Heart left ventricle (tissue), 16 donors: ENCODE measurements around the gene AMPD3. TPM values are rescaled to one million over a fixed set of nuclear protein-coding genes. Genes with fewer than 3 reads are reported as not detected.

ENCODE experiments used
- ATAC-seq, 4 donors: fragments of 200-7000 bp; cut with Tn5 transposase; one replicate each; pipeline ENCODE4 v1.9.1; 2020 to 2022; ENCODE audit warnings: moderate library complexity in 4 of 4, mild to moderate bottlenecking in 3 of 4, moderate number of reproducible peaks in 1 of 4
- DNase-seq, 5 donors: peaks; one replicate each; pipeline ENCODE4 v3.0.0-alpha.2; 2020
- H3K27ac ChIP-seq, 12 donors: fragments of 200-600 bp; sonication (generic) in 4 of 12; one replicate each; pipeline versions ENCODE4 v1.5.0 to v1.8.0; 2016 to 2022; ENCODE audit warnings: mild to moderate bottlenecking in 2 of 12
- H3K27me3 ChIP-seq, 9 donors: fragments of 200-600 bp; sonication (generic) in 2 of 9; one replicate each; pipeline versions ENCODE4 v1.5.1 to v1.8.0; 2016 to 2022; ENCODE audit warnings: mild to moderate bottlenecking in 3 of 9
- H3K36me3 ChIP-seq, 9 donors: fragments of 200-600 bp; sonication (generic) in 2 of 9; one replicate each; pipeline versions ENCODE4 v1.5.0 to v1.8.0; 2018 to 2022; ENCODE audit warnings: mild to moderate bottlenecking in 2 of 9
- H3K4me1 ChIP-seq, 12 donors: fragments of 200-600 bp; sonication (generic) in 4 of 12; one replicate each; pipeline versions ENCODE4 v1.5.0 to v1.8.0; 2016 to 2022; ENCODE audit warnings: mild to moderate bottlenecking in 3 of 12
- H3K4me3 ChIP-seq, 12 donors: fragments of 200-600 bp; sonication (generic) in 4 of 12; one replicate each; pipeline versions ENCODE4 v1.5.0 to v1.8.0; 2017 to 2022; ENCODE audit warnings: mild to moderate bottlenecking in 9 of 12, moderate library complexity in 4 of 12
- H3K9me3 ChIP-seq, 12 donors: fragments of 200-600 bp; sonication (generic) in 4 of 12; one replicate each; pipeline versions ENCODE4 v1.5.0 to v1.8.0; 2016 to 2022; ENCODE audit warnings: mild to moderate bottlenecking in 1 of 12
- CTCF ChIP-seq, 12 donors: fragments of 200-600 bp; sonication (generic) in 4 of 12; IDR thresholded peaks; one replicate each; pipeline versions ENCODE4 v1.5.0 to v1.8.0; 2018 to 2022; ENCODE audit warnings: antibody characterized with exemption in 12 of 12, mild to moderate bottlenecking in 5 of 12
- POLR2A ChIP-seq, 2 donors: fragments of 450-650 bp; IDR thresholded peaks; one replicate each; pipeline ENCODE4 v1.6.1; 2017; ENCODE audit warnings: antibody characterized with exemption in 2 of 2, mild to moderate bottlenecking in 2 of 2, moderate library complexity in 2 of 2
- WGBS, 4 donors: extraction: QIAGEN DNeasy Blood & Tissue Kit in 2 of 4; methylation state at CpG; one replicate each; pipeline versions ENCODE4 v1.1.5 to v1.1.7; 2013 to 2018; 5-methylcytosine and 5-hydroxymethylcytosine counted together
- intact Hi-C, 10 donors: fragments of 100-400 bp; cut with DNase I; formaldehyde crosslinking; loops; one replicate each; pipeline versions ENCODE4 v1.11.1 to v1.14.2; 2022
- polyA plus RNA-seq, 2 donors: library from polyadenylated mRNA; stranded (reverse); fragments of 200-250 nt; gene quantifications; one replicate each; pipeline ENCODE4 v1.2.3, GENCODE V29; 2013
- total RNA-seq, 9 donors: library from RNA; depleted of rRNA in 2 of 9; stranded (reverse); fragments of >200 nt in 2 of 9; fragmentation: NEBNext Ultra II Directional in 3 of 9; extraction: Animal tissue kit (Norgen Biotek cat#: 25700) in 3 of 9; gene quantifications; one replicate each; pipeline versions ENCODE4 v1.1.0 to v1.2.4, GENCODE V29; 2016 to 2023
- donor health status: ischemic (EF 13 %, LVEDD 7.1; RV severe dilation, severe dysfunction).
- donor health status: healthy with polysubstance abuse.
- donor health status: DM: no; HTN: yes; CAD: no.
- donor health status: DM: no; HTN: no; CAD: no.
- donor health status: ischemic (EF 25% LVEDD 6.9; RV normal size, moderate dysfunction).
- donor health status: ischemic (EF 25% LVEDD 5.7; RV mildly dilated, moderate dysfunction).
- donor health status: healthy.
- donor health status: DM: yes; HTN: yes; CAD: no.
- donor health status: ischemic (EF 35%, LVEDD 5.7; RV mildly dilated, moderate dysfunction).
- donor health status: nonischemic (EF 11% LVEDD 7.7; RV severe dilation, severe dysfunction).
- donor health status: DM: yes; HTN: yes; CAD: no.
- donor health status: PGD.
- donor health status: ischemic (EF 29% LVEDD 5.4; RV normal size, mild dysfunction).
- donor health status: nonischemic (EF 23%, LVEDD 6.1; RV moderate dilation, normal function).

AMPD3 gene
- total and polyA plus RNA-seq, 11 donors: 1.0 to 16.8 (median 2.7) TPM

- 61 to 71% (median 66%) methylated on average over 4 of the region's 4 CpGs for WGBS, 4 donors
- Histone ChIP-seq H3K36me3 (no peaks in the 10 kb centered on the region), H3K4me1 (peaks cover 0 to 35% (median 9%) of the 10 kb centered on the region in 12 donors), H3K9me3 (no peaks in the 10 kb centered on the region), H3K27me3 (peaks cover 0 to 20% (median 9%) of the 10 kb centered on the region in 9 donors), H3K27ac (peak overlapping the region in 2 of 12 donors; percentile 52 to 67), H3K4me3 (peak overlapping the region in 9 of 12 donors; percentile 39 to 71 (median 52))
- no peak for TF ChIP-seq POLR2A (IDR thresholded peaks at IDR 0.05)
- TF ChIP-seq CTCF (IDR thresholded peaks at IDR 0.05): no peak
- peak in 2 of 4 donors; percentile 13 to 43 for ATAC-seq
- DNase-seq: no peak
- intact Hi-C loops: no loop called here
Measured at GRCh38 chr11:10451426-10452116, 3.5 kb upstream of the AMPD3 start.

- peaks cover 0 to 20% (median 9%) of the 10 kb centered on the region in 9 donors for H3K27me3 ChIP-seq
- no peaks in the 10 kb centered on the region for H3K36me3 ChIP-seq
- intact Hi-C loops: no loop called here
- ATAC-seq: no peak
- TF ChIP-seq POLR2A (IDR thresholded peaks at IDR 0.05) (no peak), CTCF (IDR thresholded peaks at IDR 0.05) (no peak)
- H3K4me3 ChIP-seq: no peak overlapping the region
- H3K9me3 ChIP-seq: no peaks in the 10 kb centered on the region
- DNase-seq: no peak
- no peak overlapping the region for H3K27ac ChIP-seq
- WGBS, 4 donors: 93 to 94% (median 94%) methylated on average over 3 of the region's 3 CpGs
- H3K4me1 ChIP-seq: peaks cover 0 to 38% (median 9%) of the 10 kb centered on the region in 12 donors
Measured at GRCh38 chr11:10452211-10452767, 2.8 kb upstream of the AMPD3 start.

- WGBS, 4 donors: 76 to 97% (median 94%) methylated on average over 3 of the region's 3 CpGs
- ATAC-seq (no peak), DNase-seq (no peak)
- peaks cover 0 to 41% (median 9%) of the 10 kb centered on the region in 12 donors for H3K4me1 ChIP-seq
- TF ChIP-seq POLR2A (IDR thresholded peaks at IDR 0.05) (no peak), CTCF (IDR thresholded peaks at IDR 0.05) (no peak)
- H3K27ac ChIP-seq: no peak overlapping the region
- no peaks in the 10 kb centered on the region for H3K9me3 ChIP-seq
- peaks cover 0 to 21% (median 9%) of the 10 kb centered on the region in 9 donors for H3K27me3 ChIP-seq
- intact Hi-C loops: no loop called here
- no peaks in the 10 kb centered on the region for H3K36me3 ChIP-seq
- no peak overlapping the region for H3K4me3 ChIP-seq
Measured at GRCh38 chr11:10453261-10453660, 1.8 kb upstream of the AMPD3 start.
